Smooth muscle cell (in vitro differentiated cells): ENCODE data around the gene SLC48A1. TPM values are rescaled to one million over a fixed set of nuclear protein-coding genes. Genes with fewer than 3 reads are reported as not detected.

ENCODE experiments used
- DNase-seq: peaks from one replicate; lab custom pipeline; 2025; ENCODE audit not compliant: unreplicated experiment; lab: John Stamatoyannopoulos, UW
- H2AFZ ChIP-seq: fragments of 200-600 bp; sonication (generic); 2 replicates; pipeline ENCODE4 v1.6.0; 2016; ENCODE audit warnings: antibody characterized with exemption, low read depth, mild to moderate bottlenecking
- H3F3A ChIP-seq: fragments of 200-600 bp; sonication (generic); 2 replicates; pipeline ENCODE4 v1.6.0; 2017; ENCODE audit warnings: antibody characterized with exemption, low read depth
- H3K27ac ChIP-seq: fragments of 200-600 bp; sonication (generic); 2 replicates; pipeline ENCODE4 v1.5.1; 2016; ENCODE audit warnings: low read depth, mild to moderate bottlenecking
- H3K27me3 ChIP-seq: fragments of 200-600 bp; sonication (generic); 2 replicates; pipeline ENCODE4 v1.6.1; 2016; ENCODE audit warnings: low read depth, mild to moderate bottlenecking
- H3K36me3 ChIP-seq: fragments of 200-600 bp; sonication (generic); 2 replicates; pipeline ENCODE4 v1.5.1; 2016; ENCODE audit warnings: low read depth
- H3K4me1 ChIP-seq: fragments of 200-600 bp; sonication (generic); 2 replicates; pipeline ENCODE4 v1.5.1; 2016; ENCODE audit warnings: low read depth
- H3K4me2 ChIP-seq: fragments of 200-600 bp; sonication (generic); 2 replicates; pipeline ENCODE4 v1.6.0; 2016; ENCODE audit warnings: mild to moderate bottlenecking
- H3K4me3 ChIP-seq: fragments of 200-600 bp; sonication (generic); 2 replicates; pipeline ENCODE4 v1.5.1; 2016; ENCODE audit warnings: mild to moderate bottlenecking
- H3K79me2 ChIP-seq: fragments of 200-600 bp; sonication (generic); 2 replicates; pipeline ENCODE4 v1.6.0; 2016; ENCODE audit warnings: low read depth, mild to moderate bottlenecking
- H3K9ac ChIP-seq: fragments of 200-600 bp; sonication (generic); 2 replicates; pipeline ENCODE4 v1.6.0; 2016; ENCODE audit warnings: low read depth
- H3K9me3 ChIP-seq: fragments of 200-600 bp; sonication (generic); replicated peaks from 2 replicates; pipeline ENCODE4 v1.5.1; 2016; ENCODE audit warnings: low read depth
- H4K20me1 ChIP-seq: fragments of 200-600 bp; sonication (generic); 2 replicates; pipeline ENCODE4 v1.6.0; 2016; ENCODE audit warnings: low read depth
- WGBS: methylation state at CpG from one replicate; pipeline ENCODE4 v1.1.7; 2016; ENCODE audit warnings: low lambda C conversion rate; 5-methylcytosine and 5-hydroxymethylcytosine counted together
- polyA plus RNA-seq: library from polyadenylated mRNA; unstranded; fragments of >200 nt; fragmentation: Nextera tagmentation; extraction: Ambion mirVana; gene quantifications from 2 replicates; pipeline ENCODE4 v1.2.1, GENCODE V29; 2016
- total RNA-seq: library from RNA; depleted of rRNA; stranded (reverse); fragments of >200 nt; gene quantifications from 2 replicates; pipeline ENCODE4 v1.2.3, GENCODE V29; 2014
- TF ChIP-seq, protein P1 (sequence below): fragments of 200-600 bp; sonication (generic); IDR thresholded peaks from 2 replicates; pipeline ENCODE4 v1.5.1; 2017; ENCODE audit warnings: borderline replicate concordance, mild to moderate bottlenecking, antibody characterized with exemption; ENCODE audit not compliant: insufficient read depth, poor library complexity, severe bottlenecking

The SLC48A1 gene
- total and polyA plus RNA-seq, 2 experiments from 2014 or later, result 6.2 to 11.4 TPM

DNA sequence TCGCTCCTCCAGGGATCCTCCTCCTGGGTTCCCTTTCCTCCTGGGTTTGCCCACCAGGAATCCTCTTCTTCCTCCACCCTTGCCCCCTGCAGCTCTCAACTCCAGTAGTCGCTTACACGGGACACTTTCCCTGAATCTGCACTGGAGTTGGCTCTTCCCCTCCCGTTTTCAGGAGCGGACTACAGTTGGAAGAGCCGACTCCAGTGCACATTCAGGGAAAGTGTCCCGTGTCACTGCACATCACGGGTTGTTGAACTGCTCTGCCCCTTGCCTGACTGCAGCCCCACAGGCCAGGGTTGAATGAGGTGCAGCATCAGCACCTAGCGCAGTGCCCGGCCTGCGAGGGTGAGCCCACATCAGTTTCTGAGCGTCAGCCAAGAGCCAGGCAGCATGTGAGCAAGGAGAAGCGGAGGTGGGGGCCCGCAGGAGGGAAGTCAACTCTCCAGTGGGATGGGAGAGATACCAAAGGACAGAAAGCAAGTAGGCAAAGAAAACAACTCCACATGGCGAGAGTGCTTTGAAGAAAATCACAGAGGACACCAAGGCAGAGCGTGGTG lies 27.5 kb upstream of the SLC48A1 start:
- Histone ChIP-seq H3K27ac (no peak overlapping the region), H3K4me1 (peaks cover 12% of the 10 kb centered on the region), H3F3A (no peaks in the 10 kb centered on the region), H2AFZ (no peak overlapping the region), H3K36me3 (no peaks in the 10 kb centered on the region), H3K4me3 (no peak overlapping the region), H3K9me3 (no peaks in the 10 kb centered on the region), H3K9ac (no peak overlapping the region), H4K20me1 (no peaks in the 10 kb centered on the region), H3K27me3 (no peaks in the 10 kb centered on the region), H3K79me2 (no peaks in the 10 kb centered on the region), H3K4me2 (no peak overlapping the region)
- WGBS, result 82% methylated on average over 16 of the region's 16 CpGs
- TF ChIP-seq, protein P1, sequence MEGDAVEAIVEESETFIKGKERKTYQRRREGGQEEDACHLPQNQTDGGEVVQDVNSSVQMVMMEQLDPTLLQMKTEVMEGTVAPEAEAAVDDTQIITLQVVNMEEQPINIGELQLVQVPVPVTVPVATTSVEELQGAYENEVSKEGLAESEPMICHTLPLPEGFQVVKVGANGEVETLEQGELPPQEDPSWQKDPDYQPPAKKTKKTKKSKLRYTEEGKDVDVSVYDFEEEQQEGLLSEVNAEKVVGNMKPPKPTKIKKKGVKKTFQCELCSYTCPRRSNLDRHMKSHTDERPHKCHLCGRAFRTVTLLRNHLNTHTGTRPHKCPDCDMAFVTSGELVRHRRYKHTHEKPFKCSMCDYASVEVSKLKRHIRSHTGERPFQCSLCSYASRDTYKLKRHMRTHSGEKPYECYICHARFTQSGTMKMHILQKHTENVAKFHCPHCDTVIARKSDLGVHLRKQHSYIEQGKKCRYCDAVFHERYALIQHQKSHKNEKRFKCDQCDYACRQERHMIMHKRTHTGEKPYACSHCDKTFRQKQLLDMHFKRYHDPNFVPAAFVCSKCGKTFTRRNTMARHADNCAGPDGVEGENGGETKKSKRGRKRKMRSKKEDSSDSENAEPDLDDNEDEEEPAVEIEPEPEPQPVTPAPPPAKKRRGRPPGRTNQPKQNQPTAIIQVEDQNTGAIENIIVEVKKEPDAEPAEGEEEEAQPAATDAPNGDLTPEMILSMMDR, result no peak
- DNase-seq, result no peak

DNA sequence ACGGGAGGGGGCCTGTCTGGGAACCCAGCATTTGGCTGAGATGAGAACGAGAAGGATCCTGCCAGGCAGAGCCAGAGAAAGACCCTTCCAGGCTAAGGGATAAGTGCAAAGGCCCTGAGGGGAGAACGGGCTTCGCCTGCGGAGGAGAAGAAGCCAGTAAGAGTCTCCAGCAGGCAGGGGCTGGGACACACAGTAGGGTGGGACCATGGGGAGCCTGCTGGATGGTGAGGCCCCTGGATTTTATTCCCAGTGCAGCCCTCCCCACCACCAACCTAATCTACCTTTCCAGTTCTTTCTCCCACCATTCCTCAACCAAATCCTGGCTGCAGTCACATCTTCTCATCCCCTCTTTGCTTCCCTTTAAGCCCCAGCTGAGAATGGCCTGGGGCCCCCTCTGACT lies 27.0 kb upstream of the SLC48A1 start:
- WGBS, result 91% methylated on average over 5 of the region's 5 CpGs
- TF ChIP-seq, protein P1, result no peak

DNA sequence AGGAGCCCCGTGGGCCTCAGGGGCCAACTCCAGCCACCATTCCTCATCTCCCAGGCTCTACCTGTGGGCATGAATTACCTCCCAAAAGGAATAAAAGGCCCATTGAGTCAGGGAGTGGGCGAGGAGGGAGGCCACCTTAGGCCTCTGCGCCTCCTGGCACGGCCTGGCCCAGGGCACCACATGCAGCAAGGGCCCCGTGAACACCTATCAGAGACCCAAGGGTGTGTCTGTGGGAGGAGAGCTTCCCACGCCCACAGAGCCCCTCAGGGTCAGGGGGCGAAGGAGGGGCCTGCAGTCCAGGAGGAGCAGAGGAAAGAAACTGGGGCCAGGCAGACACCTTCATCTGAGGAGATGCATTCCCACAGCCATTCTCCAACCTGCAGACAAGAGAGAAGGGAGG lies 26.5 kb upstream of the SLC48A1 start:
- Histone ChIP-seq H3K9me3 (no peaks in the 10 kb centered on the region), H3K36me3 (no peaks in the 10 kb centered on the region), H3K4me1 (peaks cover 4% of the 10 kb centered on the region), H4K20me1 (no peaks in the 10 kb centered on the region), H3K4me3 (no peak overlapping the region), H3K27ac (no peak overlapping the region), H3K79me2 (no peaks in the 10 kb centered on the region), H3K9ac (no peak overlapping the region), H3K27me3 (no peaks in the 10 kb centered on the region), H3K4me2 (no peak overlapping the region), H2AFZ (no peak overlapping the region), H3F3A (no peaks in the 10 kb centered on the region)
- no peak for DNase-seq
- TF ChIP-seq, protein P1, result no peak
- 95% methylated on average over 7 of the region's 7 CpGs for WGBS

More for the DNA sequence above, 27.0 kb upstream of the SLC48A1 start:
- H3F3A ChIP-seq, result no peaks in the 10 kb centered on the region
- no peak overlapping the region for H3K4me3 ChIP-seq
- H3K9ac ChIP-seq, result no peak overlapping the region
- H3K27me3 ChIP-seq, result no peaks in the 10 kb centered on the region
- H3K9me3 ChIP-seq, result no peaks in the 10 kb centered on the region
- H3K27ac ChIP-seq, result no peak overlapping the region
- no peak overlapping the region for H2AFZ ChIP-seq
- no peaks in the 10 kb centered on the region for H4K20me1 ChIP-seq
- H3K36me3 ChIP-seq, result no peaks in the 10 kb centered on the region
- DNase-seq, result no peak
- no peaks in the 10 kb centered on the region for H3K79me2 ChIP-seq
- peaks cover 8% of the 10 kb centered on the region for H3K4me1 ChIP-seq
- no peak overlapping the region for H3K4me2 ChIP-seq

DNA sequence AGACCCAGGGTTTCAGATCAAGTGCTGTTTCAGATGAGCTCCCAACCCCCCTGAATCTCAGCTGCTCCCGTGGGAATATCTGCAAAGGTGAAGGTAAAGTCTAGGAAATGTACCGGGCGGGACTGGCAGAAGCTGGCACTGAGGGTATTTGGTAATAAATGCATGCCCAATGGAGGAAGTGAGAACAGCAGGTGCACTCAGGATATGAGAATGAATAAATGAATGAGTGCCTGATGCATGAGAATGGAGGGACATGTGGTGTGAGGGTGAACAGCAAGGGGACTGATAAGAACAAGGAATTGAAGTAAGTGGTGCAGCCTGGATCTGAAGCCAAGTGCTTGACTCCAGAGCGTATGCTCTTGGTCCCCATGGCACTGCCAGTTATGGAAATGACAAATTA lies 25.9 kb upstream of the SLC48A1 start:
- Histone ChIP-seq H3K27ac (no peak overlapping the region), H3K9ac (no peak overlapping the region), H3K27me3 (no peaks in the 10 kb centered on the region), H3K79me2 (no peaks in the 10 kb centered on the region), H3K4me2 (no peak overlapping the region), H3K4me3 (no peak overlapping the region), H3K36me3 (no peaks in the 10 kb centered on the region), H3F3A (no peaks in the 10 kb centered on the region), H3K4me1 (no peaks in the 10 kb centered on the region), H2AFZ (no peak overlapping the region), H3K9me3 (no peaks in the 10 kb centered on the region), H4K20me1 (no peaks in the 10 kb centered on the region)
- no peak for DNase-seq
- TF ChIP-seq, protein P1, result no peak
- WGBS, result 93% methylated on average over 4 of the region's 4 CpGs
